Measurements from ENCODE around the gene CLDN10. TPM values are rescaled to one million over a fixed set of nuclear protein-coding genes. Genes with fewer than 3 reads are reported as not detected.
"Not testable (repeated sequence)": the region's sequence is repeated elsewhere in the genome, so short reads cannot be mapped to it uniquely, and the experiment has no call there.

The CLDN10 gene
- total RNA-seq, 1 donor from 2014 or later = not detected

DNA sequence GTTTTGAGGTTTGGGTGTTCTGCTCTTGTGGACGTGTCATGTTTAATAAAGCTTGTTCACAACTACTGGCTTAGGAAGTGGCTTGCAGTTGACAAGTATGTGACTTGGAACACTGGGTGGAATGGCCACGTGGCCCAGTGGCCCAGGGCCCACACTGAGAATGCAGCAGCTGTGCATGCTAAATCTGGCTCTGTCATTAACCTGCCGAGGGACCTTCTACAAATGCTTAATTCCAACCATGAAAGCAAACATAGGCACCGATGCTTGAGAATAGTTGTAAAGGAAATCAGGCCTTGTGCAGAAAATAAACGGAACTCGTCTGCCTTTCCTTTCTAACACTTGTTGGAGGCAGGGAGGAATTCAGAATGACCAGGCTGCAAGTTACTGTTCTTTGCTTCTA, 11.6 kb upstream of the CLDN10 start:
- DNase-seq (ENCODE audit: extremely low read depth, low read depth, low spot score) = no peak

DNA sequence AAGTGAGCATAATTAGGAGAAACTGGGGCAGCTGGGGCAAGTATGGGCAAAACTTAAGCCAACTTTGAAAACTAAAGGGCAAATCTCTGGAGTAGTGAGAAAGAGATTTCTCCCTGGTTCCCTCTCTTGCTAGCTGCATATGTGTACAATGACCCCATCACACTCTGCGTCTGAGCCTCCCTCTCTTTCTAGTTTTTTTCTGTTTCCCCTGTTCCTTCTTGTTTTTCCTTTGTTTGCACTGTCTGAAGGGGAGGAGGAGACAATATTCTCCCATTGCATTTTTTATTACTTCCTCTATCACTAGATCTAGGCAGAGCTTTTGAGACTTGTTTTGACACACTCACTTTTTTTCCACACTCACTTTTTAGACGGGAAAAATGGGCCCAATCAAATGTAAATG, 11.2 kb upstream of the CLDN10 start:
- no peak for DNase-seq (ENCODE audit: extremely low read depth, low read depth, low spot score)

DNA sequence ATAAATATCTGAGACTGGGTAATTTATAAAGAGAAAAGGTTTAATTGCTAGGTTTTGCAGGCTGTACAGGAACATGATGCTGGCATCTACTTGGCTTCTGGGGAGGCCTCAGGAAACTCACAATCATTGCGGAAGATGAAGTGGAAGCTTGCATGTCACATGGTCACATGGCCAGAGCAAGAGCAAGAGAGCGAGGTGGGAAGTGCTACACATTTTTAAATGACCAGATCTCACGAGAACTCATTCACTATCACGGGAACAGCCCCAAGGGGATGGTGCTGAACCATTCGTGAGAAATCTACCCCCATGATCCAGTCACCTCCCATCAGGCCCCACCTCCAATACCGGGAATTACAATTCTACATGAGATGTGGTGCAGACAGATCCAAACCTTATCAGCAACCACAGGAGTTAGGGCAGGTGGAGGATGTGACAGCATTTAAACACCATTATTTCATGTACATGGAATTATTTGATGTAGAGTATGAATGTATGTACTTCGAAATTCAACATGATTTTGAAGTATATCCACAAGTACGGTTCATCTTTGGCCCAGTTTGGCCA, 10.5 kb upstream of the CLDN10 start:
- DNase-seq (ENCODE audit: extremely low read depth, low read depth, low spot score) = no peak

DNA sequence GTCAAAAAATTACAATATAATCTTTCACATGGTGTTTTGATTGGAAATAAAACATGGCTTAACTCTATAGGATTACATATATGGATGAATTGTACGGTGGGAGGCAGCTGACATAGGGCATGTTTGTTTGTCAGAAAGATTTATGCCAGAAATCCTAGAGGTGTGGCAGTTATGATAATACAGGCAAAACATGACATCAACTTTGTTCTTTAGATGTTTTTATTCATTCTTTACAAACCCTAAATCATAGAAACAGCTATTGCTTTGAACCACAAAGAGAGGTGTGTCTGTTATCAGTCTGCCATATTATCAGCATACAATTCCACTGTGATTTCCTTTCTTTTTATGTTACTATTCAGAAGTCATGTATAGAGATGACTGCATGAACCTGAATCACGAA, 8.2 kb upstream of the CLDN10 start:
- no peak for DNase-seq (ENCODE audit: extremely low read depth, low read depth, low spot score)

DNA sequence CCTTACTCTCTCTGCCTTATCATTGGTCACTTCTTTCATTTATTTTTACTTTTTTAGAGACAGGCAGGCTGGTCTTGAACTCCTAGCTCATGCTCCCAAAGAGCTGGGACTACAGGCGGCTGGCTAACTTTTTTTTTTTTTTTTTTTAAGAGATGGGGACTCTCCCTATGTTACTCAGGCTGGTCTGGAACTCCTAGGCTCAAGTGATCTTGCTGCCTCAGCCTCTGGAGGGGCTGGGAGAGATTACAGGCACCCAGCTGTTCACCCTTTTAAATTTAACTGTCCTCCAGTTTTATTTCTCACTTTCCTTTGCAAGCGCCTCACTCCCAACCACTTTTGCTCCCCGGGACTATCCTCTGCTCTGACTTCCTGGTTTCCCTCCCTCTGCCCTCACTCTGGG, 5.6 kb upstream of the CLDN10 start:
- no peak for DNase-seq (ENCODE audit: extremely low read depth, low read depth, low spot score)

DNA sequence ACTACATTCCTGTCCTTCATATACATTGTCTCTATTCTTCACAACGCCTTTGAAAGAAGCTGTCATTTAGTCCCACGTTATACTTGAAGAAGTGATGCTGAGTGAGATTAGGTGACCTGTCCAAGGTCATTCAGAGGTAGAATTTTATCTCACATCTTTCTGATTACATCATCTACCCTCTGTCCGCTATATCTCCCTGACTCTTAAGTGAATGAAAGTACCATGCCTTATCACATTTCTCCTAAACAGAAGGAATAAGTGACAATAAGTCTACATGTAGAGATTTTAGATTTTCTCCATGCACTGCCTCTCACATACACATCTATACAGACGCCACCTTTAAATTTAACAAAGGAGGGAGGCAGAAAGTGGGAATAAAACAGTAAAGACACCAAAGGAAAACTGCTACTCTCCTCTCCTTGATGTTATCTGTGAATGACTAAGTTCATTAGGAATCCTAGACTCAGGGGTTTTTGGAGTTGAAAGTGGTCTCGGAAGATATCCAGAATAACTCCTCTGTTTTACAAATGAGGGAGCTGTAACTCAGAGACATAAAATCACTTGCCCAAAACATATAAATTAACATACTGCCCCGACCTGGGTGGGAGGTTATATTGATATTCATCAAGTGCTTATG, 4.9 kb upstream of the CLDN10 start:
- DNase-seq (ENCODE audit: extremely low read depth, low read depth, low spot score) = no peak

DNA sequence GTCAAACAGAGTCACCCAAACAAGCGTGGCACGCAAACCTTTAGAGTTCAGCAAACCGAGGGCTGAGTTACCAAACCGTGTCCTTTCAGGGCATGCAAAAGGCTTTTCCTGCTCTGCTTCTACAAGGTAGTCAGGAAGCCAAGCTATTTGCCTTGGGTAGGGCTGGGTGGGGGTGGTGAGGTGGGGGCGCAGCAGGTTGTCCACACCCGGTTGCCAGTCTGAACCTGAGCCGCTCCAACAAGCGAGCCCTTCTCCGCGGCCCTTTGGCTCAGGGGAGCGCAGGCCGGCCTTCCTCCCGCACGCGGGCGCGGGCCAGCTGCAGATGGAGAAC, 347 bp upstream of the CLDN10 start:
- no peak for DNase-seq (ENCODE audit: extremely low read depth, low read depth, low spot score)

DNA sequence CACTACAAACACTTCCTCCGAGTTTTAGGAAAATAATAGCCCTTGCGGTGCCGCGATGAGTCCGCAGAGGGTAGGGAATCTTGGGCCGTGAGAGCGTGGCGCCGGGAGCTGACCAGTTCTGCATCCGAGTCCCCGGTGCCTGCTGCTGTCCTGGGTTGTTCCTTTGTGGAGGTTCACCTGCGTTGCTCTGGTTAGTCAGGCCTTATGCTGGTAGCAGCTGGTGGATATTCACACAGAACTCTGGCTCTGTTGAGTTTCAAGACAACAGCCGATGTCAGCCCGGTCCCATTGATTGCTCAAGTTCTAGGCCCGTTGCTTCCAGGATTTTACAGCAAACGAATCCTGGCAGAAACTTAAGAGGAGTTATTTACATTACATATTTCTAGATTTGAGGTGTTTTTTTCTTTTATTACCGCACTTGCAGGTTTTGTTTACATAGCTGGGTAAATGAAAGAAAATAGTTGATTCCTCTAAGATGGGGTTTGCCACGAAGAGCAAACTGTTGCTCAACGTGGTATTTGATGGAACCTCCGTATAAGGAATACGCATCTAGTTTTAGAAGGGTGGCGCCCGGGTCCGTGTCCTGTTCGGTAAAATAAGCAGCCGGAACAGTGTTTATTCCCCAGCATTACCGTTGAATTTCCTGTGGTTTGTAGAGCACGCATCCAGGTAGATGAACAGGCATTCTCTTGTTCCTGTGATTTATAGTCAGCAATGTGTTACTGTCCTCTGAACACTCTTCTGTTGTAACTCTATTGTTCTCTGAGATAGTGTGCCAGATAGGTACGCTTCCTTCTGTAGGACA, 1.3 kb downstream of the CLDN10 start:
- no peak for DNase-seq (ENCODE audit: extremely low read depth, low read depth, low spot score)

DNA sequence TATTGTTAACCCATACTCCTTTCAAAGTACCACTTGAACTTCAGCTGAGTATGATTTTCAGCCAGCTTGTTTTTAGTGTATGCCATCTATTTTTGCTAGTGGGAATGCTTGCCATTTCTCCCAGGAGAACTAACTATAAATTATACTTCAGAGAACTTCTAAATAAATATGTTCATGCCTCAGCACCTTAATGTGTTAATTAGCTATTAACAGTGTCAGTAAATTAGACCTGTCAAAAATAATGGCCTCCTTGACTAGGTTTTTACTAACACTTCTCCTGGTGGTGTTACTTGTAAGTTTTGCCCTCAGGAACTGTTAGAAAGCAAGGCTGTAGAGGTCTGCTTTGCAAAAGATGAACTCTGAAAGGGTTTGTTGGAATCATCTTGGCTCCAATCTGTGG, 4.5 kb downstream of the CLDN10 start:
- DNase-seq (ENCODE audit: extremely low read depth, low read depth, low spot score) = no peak

DNA sequence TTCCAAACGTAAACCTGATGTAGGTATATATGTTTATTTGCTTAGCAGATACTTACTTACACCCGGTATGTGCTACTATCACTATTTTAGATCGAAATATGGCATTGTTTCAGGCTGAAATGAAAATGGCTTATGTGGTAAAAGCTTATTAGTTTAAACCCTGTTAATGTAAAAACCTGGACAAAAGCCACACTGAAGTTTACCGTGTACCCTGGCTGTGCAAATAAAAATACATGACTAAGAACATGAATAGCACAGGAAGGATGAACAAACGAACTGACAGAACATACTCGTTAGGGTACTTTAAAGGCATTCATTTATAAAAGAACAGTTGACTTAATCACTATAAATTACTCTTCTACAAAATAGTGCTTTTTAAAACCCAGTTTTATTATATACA, 6.6 kb downstream of the CLDN10 start:
- DNase-seq (ENCODE audit: extremely low read depth, low read depth, low spot score) = no peak

DNA sequence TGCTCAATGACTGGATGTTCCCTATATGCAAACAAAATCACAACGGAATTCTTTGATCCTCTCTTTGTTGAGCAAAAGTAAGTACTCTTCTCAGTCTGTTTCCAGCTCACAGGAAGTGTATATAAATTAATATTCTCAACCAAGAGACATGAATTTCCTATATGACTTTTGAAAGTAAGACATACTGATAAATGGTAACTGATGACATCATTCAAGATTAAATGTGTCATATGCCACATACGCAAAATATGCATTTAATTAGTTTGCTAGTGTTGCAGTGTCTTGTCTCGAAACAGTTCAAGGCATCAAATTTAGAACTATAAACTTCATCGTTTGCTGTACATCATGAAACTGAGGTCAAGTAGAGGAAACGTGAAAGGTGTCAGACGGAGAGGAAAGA, 7.9 kb downstream of the CLDN10 start:
- DNase-seq (ENCODE audit: extremely low read depth, low read depth, low spot score) = no peak

DNA sequence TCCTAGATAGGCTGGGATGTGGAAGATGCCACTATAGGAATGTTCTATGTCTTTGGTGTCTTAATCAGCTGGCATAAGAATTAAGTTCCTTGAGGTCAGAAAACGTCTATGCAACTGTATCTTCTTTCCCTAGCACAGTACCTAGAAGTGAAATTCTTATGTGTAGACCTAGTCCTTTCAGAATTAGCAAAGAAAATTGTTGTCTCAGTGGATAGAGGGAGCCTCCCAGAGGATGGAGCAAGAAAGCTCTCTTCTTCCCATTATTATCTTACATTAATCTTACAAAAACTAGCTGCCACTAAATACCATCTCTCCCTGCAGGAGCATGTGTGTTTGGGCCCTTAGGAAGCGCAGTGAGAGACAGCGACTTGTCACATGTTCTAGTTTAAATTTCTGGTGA, 11.6 kb downstream of the CLDN10 start:
- DNase-seq (ENCODE audit: extremely low read depth, low read depth, low spot score) = no peak

DNA sequence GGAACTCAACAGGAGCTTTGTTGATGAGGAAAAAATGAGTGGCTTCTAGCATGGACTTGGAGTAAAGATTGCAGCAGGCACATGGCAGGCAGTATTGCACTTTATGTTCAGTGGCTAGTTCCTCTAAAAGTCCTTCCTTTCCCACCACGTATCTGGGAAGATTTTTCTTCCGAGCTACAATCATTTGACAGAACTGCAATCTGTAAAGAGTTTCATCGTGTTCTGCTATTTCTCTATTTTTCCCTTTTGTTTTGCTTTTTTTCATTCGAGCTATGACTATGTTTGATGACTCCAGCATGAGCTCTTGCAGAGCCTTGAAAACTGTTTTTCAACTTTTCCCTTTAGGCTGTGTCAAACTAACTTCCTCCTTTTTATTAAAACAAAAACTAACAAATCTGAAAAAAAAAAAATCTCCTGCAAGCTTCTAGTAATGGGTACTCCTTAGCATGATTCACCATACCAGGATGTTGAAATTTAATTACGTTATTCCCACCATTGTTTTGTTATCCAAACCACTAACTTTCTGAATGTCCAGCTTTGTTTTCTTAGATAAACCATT, 12.3 kb downstream of the CLDN10 start:
- peak; percentile 66 for DNase-seq (ENCODE audit: extremely low read depth, low read depth, low spot score)

DNA sequence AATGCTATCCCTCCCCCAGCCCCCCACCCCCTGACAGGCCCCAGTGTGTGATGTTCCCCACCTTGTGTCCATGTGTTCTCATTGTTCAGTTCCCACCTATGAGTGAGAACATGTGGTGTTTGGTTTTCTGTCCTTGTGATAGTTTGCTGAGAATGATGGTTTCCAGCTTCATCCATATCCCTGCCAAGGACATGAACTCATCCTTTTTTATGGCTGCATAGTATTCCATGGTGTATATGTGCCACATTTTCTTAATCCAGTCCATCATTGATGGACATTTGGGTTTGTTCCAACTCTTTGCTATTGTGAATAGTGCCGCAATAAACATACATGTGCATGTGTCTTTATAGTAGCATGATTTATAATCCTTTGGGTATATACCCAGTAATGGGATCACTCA, 13.2 kb downstream of the CLDN10 start:
- not testable (repeated sequence) for DNase-seq (ENCODE audit: extremely low read depth, low read depth, low spot score)

DNA sequence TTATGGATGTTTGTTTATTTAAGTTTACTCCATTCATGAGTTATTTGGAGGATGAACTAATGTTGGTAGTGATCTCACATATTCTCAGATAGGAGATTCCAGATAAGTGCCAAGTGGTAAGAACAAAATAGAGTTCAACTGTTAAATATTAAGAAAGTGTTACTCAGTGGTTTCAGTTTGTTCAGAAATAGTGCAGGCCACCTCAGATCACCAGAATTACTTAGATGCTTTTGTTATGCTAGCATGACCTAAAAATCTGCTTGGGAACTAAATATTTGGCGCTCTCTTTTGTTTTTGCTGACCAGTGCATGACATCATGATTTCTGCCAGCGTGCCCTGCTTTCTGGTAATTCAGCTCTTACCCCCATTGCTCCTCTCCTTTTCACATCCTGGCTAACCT, 15.6 kb downstream of the CLDN10 start:
- no peak for DNase-seq (ENCODE audit: extremely low read depth, low read depth, low spot score)

DNA sequence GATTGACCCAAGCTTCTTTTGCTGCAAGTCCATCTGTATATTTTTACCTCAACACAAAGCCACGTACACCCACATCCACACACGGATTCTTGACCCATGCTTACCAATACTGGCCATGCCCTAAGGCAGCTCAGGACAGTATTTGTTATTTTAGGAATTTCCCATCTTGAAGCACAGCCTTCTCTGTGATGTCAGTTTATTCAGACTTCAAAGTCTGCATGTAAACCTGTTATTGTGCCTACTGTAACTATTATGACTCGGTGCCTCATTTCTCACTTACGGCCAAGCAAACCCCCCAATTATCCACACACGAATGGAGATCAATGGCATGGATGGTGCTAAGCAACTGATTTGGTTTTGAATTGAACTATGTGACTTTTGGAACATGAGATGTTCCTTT, 17.5 kb downstream of the CLDN10 start:
- DNase-seq (ENCODE audit: extremely low read depth, low read depth, low spot score) = no peak

DNA sequence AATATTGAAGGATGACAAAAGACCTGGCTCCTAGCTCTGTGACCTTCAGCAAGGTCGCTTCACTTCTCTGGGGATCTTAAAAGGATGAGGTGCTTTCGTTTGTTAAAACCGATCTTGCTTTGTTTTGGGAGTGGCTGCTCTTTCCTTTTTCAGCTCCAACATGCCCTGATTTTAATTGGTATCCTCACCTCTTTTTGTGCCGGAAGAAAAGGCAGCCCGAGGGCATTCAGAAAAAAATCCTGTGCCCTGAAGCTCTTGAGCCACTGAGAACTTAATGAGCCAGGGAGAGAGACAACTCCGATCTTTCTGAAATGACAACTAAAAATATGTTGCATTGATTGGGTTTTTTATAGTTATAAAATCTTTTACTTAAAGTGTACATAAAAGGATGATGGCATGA, 19.4 kb downstream of the CLDN10 start:
- no peak for DNase-seq (ENCODE audit: extremely low read depth, low read depth, low spot score)

DNA sequence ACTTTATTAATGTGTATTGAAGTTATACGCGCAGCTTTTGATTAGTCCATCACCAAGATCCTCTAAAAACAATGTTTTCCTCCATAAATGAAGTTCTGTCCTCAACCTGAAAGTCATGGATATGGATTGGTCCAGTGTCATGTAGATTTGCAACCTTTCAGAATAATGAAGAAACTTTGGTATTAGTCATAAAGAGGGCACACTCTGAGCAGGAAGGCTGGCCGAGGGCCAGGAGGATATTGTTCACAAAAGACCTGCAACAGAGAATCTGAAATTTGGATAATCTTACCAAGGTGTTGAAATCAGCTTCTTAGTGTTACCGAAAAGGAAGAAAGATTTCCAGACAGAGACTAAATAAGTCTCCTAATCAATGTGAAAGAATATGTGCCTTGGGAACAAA, 20.7 kb downstream of the CLDN10 start:
- no peak for DNase-seq (ENCODE audit: extremely low read depth, low read depth, low spot score)

DNA sequence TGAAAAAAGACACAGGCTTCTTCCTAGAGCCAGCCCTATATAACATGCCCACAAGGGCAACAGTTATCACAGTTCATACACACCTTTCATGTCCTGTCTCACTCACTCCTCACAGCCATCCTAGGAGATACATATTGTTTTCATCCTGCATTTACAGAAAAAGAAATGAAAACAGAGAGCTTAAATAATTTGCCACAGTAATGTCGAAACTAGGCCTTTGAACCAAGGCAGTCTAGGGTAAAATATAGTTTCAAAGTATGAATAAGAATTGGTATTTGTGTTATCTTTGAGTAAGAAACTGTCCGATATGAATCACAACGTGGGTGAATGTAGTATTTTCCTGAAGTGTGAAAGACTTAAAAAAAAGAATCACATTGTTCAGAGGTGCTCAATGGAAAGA, 26.8 kb downstream of the CLDN10 start:
- no peak for DNase-seq (ENCODE audit: extremely low read depth, low read depth, low spot score)

DNA sequence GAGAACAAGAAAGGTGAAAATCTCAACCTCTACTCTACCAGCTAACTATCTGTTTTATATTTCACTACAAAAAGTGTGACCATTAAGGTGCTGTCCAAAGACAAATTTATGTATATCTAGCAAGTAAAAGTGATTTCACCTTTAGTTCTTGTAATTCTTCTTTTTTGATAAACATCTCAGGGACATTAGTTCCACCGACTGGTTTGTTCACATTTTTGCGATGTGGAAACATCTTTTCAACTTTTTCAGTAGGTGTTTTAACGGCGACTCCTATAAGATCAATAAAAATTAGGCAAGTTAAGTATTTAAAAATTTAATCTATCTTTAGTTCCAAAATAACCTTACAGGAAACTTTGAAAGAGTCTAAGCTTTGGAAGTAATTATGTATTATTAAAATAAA, 33.3 kb downstream of the CLDN10 start:
- no peak for DNase-seq (ENCODE audit: extremely low read depth, low read depth, low spot score)

DNA sequence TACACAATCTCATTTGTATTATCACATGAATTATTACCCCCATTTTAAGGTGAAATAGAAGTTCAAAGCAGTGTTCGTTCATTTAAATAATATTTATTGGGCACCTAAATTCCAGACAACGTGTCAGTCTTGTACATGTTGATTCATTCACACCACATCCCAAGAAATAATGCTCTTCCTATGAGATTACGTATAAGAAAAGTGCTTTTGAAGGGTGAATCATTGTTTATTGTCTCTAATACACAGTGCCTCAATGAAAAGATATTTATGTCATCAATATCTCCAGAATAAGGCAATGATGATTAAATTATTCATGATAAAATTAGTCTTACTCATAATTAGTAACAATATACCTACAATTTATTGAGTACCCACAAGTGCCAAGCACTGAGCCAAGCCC, 35.6 kb downstream of the CLDN10 start:
- no peak for DNase-seq (ENCODE audit: extremely low read depth, low read depth, low spot score)

DNA sequence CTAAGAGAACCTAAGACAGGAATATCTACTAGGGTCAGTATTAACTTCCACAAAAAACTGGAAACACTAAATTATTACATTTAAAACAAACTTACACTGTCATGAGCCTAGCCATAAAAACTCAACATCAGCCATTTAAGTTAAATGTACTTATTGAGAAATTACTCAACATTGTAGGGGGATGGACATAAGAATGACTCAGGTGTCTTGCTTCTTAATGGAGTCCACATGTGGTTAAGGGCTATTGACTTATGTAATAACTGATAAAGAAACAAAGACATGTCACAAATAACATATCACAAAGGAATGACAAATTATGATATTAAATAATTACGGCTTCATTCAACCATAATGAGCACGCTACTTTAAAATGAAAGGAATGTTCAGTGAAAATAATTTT, 36.2 kb downstream of the CLDN10 start:
- no peak for DNase-seq (ENCODE audit: extremely low read depth, low read depth, low spot score)

All from glomerular endothelial cell (primary cell).